Motor neuron (in vitro differentiated cells): Measurements from ENCODE around the gene WDR81. TPM values are rescaled to one million over a fixed set of nuclear protein-coding genes. Genes with fewer than 3 reads are reported as not detected.
"Not testable (repeated sequence)": the region's sequence is repeated elsewhere in the genome, so short reads cannot be mapped to it uniquely, and the experiment has no call there.

Experiments
- ATAC-seq, 8 experiments: fragments of 200-7000 bp; cut with Tn5 transposase; replicated peaks in 6 of 8; 2 replicates each; pipeline ENCODE4 v1.8.0; 2021; ENCODE audit warnings: mild to moderate bottlenecking in 8 of 8, moderate library complexity in 8 of 8
- H3K27ac ChIP-seq, 2 donors: fragments of 250-450 bp; sonication (Bioruptor Pico); 2 replicates each; pipeline ENCODE4 v1.9.0; 2021; ENCODE audit warnings: antibody characterized with exemption in 2 of 2, mild to moderate bottlenecking in 2 of 2, moderate library complexity in 1 of 2
- H3K4me1 ChIP-seq, 2 donors: fragments of 250-450 bp; sonication (Bioruptor Pico); replicated peaks in 1 of 2; 2 replicates each; pipeline ENCODE4 v1.6.1; 2021; ENCODE audit warnings: antibody characterized with exemption in 2 of 2, mild to moderate bottlenecking in 2 of 2, moderate library complexity in 1 of 2
- H3K4me3 ChIP-seq, 5 donors: fragments of 250-450 bp; sonication (Bioruptor Pico); 2 replicates each; pipeline ENCODE4 v1.9.0; 2021; ENCODE audit warnings: antibody characterized with exemption in 5 of 5, mild to moderate bottlenecking in 5 of 5, moderate library complexity in 4 of 5
- WGBS, 10 experiments: fragments of 450-650 bp; shearing (Covaris generic); methylation state at CpG; one replicate each; pipeline ENCODE4 v1.0.0; 2022; 5-methylcytosine and 5-hydroxymethylcytosine counted together
- in situ Hi-C, 9 experiments: fragments of 400-800 bp; cut with MboI; loops; one replicate each; pipeline ENCODE4 v1.15.0; 2021; ENCODE audit warnings: low sequenced_read_pairs in 9 of 9, low pct_unique_long_range_greater_than_20kb in 2 of 9; ENCODE audit not compliant: unreplicated experiment in 9 of 9
- total RNA-seq, 8 experiments: library from RNA; unstranded; fragments of 300-600 nt; gene quantifications; 2 replicates each; pipeline versions ENCODE4 v1.2.3 to v1.2.4, GENCODE V29; 2022

WDR81 gene
- total RNA-seq, 8 experiments from 2014 or later = 4.0 to 26.2 (median 9.1) TPM

GRCh38 chr17:1705004-1705403 lies 19.5 kb upstream of the WDR81 start:
- Histone ChIP-seq H3K4me1 (peaks cover 3 to 5% of the 10 kb centered on the region in 2 donors), H3K4me3 (no peak overlapping the region), H3K27ac (no peak overlapping the region)
- no peak for ATAC-seq
- WGBS, 10 experiments = 30 to 93% (median 76%) methylated on average over 2 to 7 of the region's 7 CpGs; no CpG with 5 or more reads in 2 of the 10 experiments
- in situ Hi-C loops = loop anchor here in 4 of 9 experiments (25.0 kb wide), 1 partner anchor 332 kb away; the partner anchor contains the start of genes DPH1 (in 4 of the 4), OVCA2 (in 4 of the 4) and RTN4RL1 (in 4 of the 4)

GRCh38 chr17:1707107-1707506 lies 17.4 kb upstream of the WDR81 start:
- peaks cover 5% of the 10 kb centered on the region in 2 donors for H3K4me1 ChIP-seq
- in situ Hi-C loops = loop anchor here in 4 of 9 experiments (25.0 kb wide), 1 partner anchor 330 kb away; the partner anchor contains the start of genes DPH1 (in 4 of the 4), OVCA2 (in 4 of the 4) and RTN4RL1 (in 4 of the 4)
- no peak overlapping the region for H3K4me3 ChIP-seq
- ATAC-seq = no peak
- 80 to 100% (median 88%) methylated on average over 1 to 5 of the region's 5 CpGs; no CpG with 5 or more reads in 4 of the 10 experiments for WGBS, 10 experiments
- H3K27ac ChIP-seq = no peak overlapping the region

- H3K4me3 ChIP-seq, ATAC-seq, H3K27ac ChIP-seq, H3K4me1 ChIP-seq: not testable (repeated sequence)
- WGBS, 10 experiments = 93 to 100% (median 95%) methylated on average over 3 to 6 of the region's 10 CpGs; no CpG with 5 or more reads in 4 of the 10 experiments
- in situ Hi-C loops = loop anchor here in 4 of 9 experiments (25.0 kb wide), 1 partner anchor 328 kb away; the partner anchor contains the start of genes DPH1 (in 4 of the 4), OVCA2 (in 4 of the 4) and RTN4RL1 (in 4 of the 4)
Measured at GRCh38 chr17:1708791-1709346, 15.6 kb upstream of the WDR81 start.

GRCh38 chr17:1709403-1709951 lies 15.0 kb upstream of the WDR81 start:
- in situ Hi-C loops = loop anchor here in 4 of 9 experiments (25.0 kb wide), 1 partner anchor 328 kb away; the partner anchor contains the start of genes DPH1 (in 4 of the 4), OVCA2 (in 4 of the 4) and RTN4RL1 (in 4 of the 4)
- H3K27ac ChIP-seq = no peak overlapping the region

DNA sequence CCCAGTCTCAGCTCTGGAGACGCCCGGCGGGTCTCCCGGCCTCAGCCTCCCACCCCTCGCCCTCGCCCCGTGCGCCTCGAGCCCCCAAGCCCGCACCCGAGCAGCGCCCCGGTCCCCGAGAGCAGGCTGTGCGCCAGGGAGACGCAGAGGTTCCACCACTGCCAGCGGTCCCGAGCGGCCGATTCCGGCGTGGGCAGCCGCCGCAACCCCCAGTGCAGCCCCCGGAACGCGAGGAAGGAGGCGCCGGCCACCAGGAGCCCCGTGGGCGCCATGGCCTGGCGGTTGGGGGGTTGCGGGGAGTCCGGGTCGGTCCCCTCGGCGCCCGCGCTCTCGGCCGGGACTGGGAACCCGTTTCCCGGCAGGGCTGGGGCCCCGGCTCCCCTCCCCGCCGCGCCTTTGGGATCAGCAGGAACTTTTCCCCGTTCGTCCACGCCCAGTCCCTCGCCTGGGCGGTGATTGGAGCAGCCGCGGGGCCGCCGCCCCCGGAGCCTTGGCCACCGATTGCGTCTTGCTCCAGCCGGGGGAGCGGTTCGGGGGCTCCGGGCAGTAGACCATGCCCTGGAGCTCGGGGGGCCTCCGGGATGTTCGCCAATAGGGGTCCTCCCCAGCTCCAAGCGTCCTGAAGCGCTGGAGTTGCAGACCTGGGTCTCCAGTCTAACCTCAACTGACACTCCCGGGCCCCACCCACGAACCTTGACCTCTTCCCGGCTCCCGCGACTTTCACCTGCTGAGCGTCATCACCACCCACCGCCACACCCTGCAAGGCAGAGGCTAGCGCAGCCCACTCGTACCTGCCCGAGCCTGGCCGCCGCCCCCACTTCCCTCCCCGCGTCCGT lies 14.3 kb upstream of the WDR81 start, which contains the start of gene TLCD2:
Gene TLCD2, minus strand, starts transcription at position 407 of the 836 bp plus-strand sequence. Its CDS starts 135 bp downstream, at position 272.
- Histone ChIP-seq H3K27ac (no peak within 1 kb of the TSS), H3K4me1 (peaks cover 7 to 12% of the 10 kb centered on the region in 2 donors), H3K4me3 (peak within 1 kb of the TSS; percentile 30 to 67 (median 47))
- peak; percentile 21 to 54 (median 36) for ATAC-seq
- WGBS, 10 experiments = no CpG with 5 or more reads among the region's 83 CpGs
- in situ Hi-C loops = loop anchor here in 4 of 9 experiments (25.0 kb wide), 1 partner anchor 327 kb away; the partner anchor contains the start of genes DPH1 (in 4 of the 4), OVCA2 (in 4 of the 4) and RTN4RL1 (in 4 of the 4)

More at GRCh38 chr17:1709403-1709951, 15.0 kb upstream of the WDR81 start:
- 10 to 100% (median 17%) methylated on average over 1 to 2 of the region's 16 CpGs; no CpG with 5 or more reads in 6 of the 10 experiments for WGBS, 10 experiments
- ATAC-seq = peak in 5 of 8 experiments; percentile 0 to 15 (median 2)
- Histone ChIP-seq H3K4me3 (peak overlapping the region; percentile 30 to 67 (median 47)), H3K4me1 (peaks cover 7 to 12% of the 10 kb centered on the region in 2 donors)

GRCh38 chr17:1710807-1711553 lies 13.5 kb upstream of the WDR81 start:
- peaks cover 7 to 12% of the 10 kb centered on the region in 2 donors for H3K4me1 ChIP-seq
- ATAC-seq = no peak
- 35 to 80% (median 71%) methylated on average over 1 to 4 of the region's 14 CpGs; no CpG with 5 or more reads in 7 of the 10 experiments for WGBS, 10 experiments
- H3K4me3 ChIP-seq = peak overlapping the region in 4 of 5 donors; percentile 37 to 67 (median 56)
- H3K27ac ChIP-seq = no peak overlapping the region
- in situ Hi-C loops = loop anchor here in 4 of 9 experiments (25.0 kb wide), 1 partner anchor 326 kb away; the partner anchor contains the start of genes DPH1 (in 4 of the 4), OVCA2 (in 4 of the 4) and RTN4RL1 (in 4 of the 4)

- no peak overlapping the region for H3K27ac ChIP-seq
- 51 to 100% (median 88%) methylated on average over 1 to 4 of the region's 4 CpGs; no CpG with 5 or more reads in 1 of the 10 experiments for WGBS, 10 experiments
- in situ Hi-C loops = loop anchor here in 4 of 9 experiments (25.0 kb wide), 1 partner anchor 325 kb away; the partner anchor contains the start of genes DPH1 (in 4 of the 4), OVCA2 (in 4 of the 4) and RTN4RL1 (in 4 of the 4)
- no peak overlapping the region for H3K4me3 ChIP-seq
- no peak for ATAC-seq
- H3K4me1 ChIP-seq = peaks cover 7 to 12% of the 10 kb centered on the region in 2 donors
Measured at GRCh38 chr17:1711804-1712203, 12.7 kb upstream of the WDR81 start.

GRCh38 chr17:1712271-1712670 lies 12.2 kb upstream of the WDR81 start:
- no peak for ATAC-seq
- 74 to 100% (median 96%) methylated on average over 2 to 7 of the region's 8 CpGs for WGBS, 10 experiments
- Histone ChIP-seq H3K4me1 (peaks cover 7 to 12% of the 10 kb centered on the region in 2 donors), H3K27ac (no peak overlapping the region), H3K4me3 (no peak overlapping the region)
- in situ Hi-C loops = loop anchor here in 4 of 9 experiments (25.0 kb wide), 1 partner anchor 325 kb away; the partner anchor contains the start of genes DPH1 (in 4 of the 4), OVCA2 (in 4 of the 4) and RTN4RL1 (in 4 of the 4)

DNA sequence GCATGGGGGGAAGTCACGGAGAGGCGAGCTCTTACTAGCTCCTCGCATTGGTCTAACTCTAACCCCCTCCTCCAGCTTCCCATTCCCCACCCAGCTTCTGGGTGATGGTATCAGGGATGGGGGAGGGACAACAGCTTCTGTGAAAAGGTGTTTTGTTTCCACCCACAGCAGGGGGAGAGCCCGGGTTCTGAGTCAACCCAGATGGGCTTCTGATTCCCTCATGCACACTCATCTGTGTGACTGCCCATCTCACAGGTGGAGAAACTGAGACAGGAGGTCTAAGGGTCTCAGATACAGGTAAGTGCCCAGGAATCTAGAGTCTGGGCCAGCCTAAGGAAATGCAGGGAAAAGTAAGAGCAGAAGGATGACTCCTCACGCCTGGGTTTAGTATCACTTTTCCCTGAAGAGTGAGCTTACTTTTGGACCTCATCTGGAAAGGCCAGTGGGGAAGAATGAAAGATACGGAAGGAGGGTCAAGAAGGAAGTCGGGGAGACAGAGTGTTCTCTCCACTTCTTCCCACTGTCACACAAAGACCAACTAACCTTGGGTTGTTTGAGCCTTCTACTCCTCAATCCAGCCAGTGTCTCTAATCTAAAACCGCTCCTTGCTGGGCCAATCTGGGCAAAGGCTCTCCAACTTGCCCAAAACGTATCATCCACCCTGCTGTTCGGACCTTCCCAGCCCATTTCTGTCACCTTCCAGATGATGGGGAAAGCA lies 11.2 kb upstream of the WDR81 start:
- in situ Hi-C loops = loop anchor here in 4 of 9 experiments (25.0 kb wide), 1 partner anchor 324 kb away; the partner anchor contains the start of genes DPH1 (in 4 of the 4), OVCA2 (in 4 of the 4) and RTN4RL1 (in 4 of the 4)
- H3K27ac ChIP-seq = no peak overlapping the region
- ATAC-seq = no peak
- 17 to 100% (median 53%) methylated on average over 1 to 6 of the region's 10 CpGs; no CpG with 5 or more reads in 1 of the 10 experiments for WGBS, 10 experiments
- H3K4me3 ChIP-seq = no peak overlapping the region
- peaks cover 15 to 20% of the 10 kb centered on the region in 2 donors for H3K4me1 ChIP-seq

- H3K4me3 ChIP-seq = peak overlapping the region in 4 of 5 donors; percentile 78 to 85 (median 80)
- H3K4me1 ChIP-seq = peaks cover 15 to 20% of the 10 kb centered on the region in 2 donors
- in situ Hi-C loops = loop anchor here in 4 of 9 experiments (25.0 kb wide), 1 partner anchor 323 kb away; the partner anchor contains the start of genes DPH1 (in 4 of the 4), OVCA2 (in 4 of the 4) and RTN4RL1 (in 4 of the 4)
- H3K27ac ChIP-seq = no peak overlapping the region
- WGBS, 10 experiments = 0 to 20% (median 0%) methylated on average over 1 to 7 of the region's 11 CpGs; no CpG with 5 or more reads in 3 of the 10 experiments
- ATAC-seq = no peak
Measured at GRCh38 chr17:1713878-1714426, 10.6 kb upstream of the WDR81 start.
